Measurements from ENCODE around the gene CERS2. TPM values are rescaled to one million over a fixed set of nuclear protein-coding genes. Genes with fewer than 3 reads are reported as not detected.

CERS2 gene
- total RNA-seq, 1 donor from 2014 or later, result 261 TPM

GRCh38 chr1:150927624-150928023 lies 47.0 kb downstream of the CERS2 start:
- peaks cover 2% of the 10 kb centered on the region for H3K9me3 Mint-ChIP-seq (ENCODE audit: unreplicated experiment)
- H3K4me3 Mint-ChIP-seq (ENCODE audit: unreplicated experiment), result peak overlapping the region; percentile 96
- no peak for DNase-seq (ENCODE audit: extremely low spot score, unreplicated experiment)
- H3K27me3 Mint-ChIP-seq (ENCODE audit: unreplicated experiment), result no peaks in the 10 kb centered on the region
- peaks cover 31% of the 10 kb centered on the region for H3K36me3 Mint-ChIP-seq (ENCODE audit: unreplicated experiment)
- no peak overlapping the region for H3K27ac Mint-ChIP-seq (ENCODE audit: unreplicated experiment)
- peaks cover 19% of the 10 kb centered on the region for H3K4me1 Mint-ChIP-seq (ENCODE audit: unreplicated experiment)
- TF ChIP-seq, protein P1, sequence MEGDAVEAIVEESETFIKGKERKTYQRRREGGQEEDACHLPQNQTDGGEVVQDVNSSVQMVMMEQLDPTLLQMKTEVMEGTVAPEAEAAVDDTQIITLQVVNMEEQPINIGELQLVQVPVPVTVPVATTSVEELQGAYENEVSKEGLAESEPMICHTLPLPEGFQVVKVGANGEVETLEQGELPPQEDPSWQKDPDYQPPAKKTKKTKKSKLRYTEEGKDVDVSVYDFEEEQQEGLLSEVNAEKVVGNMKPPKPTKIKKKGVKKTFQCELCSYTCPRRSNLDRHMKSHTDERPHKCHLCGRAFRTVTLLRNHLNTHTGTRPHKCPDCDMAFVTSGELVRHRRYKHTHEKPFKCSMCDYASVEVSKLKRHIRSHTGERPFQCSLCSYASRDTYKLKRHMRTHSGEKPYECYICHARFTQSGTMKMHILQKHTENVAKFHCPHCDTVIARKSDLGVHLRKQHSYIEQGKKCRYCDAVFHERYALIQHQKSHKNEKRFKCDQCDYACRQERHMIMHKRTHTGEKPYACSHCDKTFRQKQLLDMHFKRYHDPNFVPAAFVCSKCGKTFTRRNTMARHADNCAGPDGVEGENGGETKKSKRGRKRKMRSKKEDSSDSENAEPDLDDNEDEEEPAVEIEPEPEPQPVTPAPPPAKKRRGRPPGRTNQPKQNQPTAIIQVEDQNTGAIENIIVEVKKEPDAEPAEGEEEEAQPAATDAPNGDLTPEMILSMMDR (IDR thresholded peaks at IDR 0.05), result no peak

DNA sequence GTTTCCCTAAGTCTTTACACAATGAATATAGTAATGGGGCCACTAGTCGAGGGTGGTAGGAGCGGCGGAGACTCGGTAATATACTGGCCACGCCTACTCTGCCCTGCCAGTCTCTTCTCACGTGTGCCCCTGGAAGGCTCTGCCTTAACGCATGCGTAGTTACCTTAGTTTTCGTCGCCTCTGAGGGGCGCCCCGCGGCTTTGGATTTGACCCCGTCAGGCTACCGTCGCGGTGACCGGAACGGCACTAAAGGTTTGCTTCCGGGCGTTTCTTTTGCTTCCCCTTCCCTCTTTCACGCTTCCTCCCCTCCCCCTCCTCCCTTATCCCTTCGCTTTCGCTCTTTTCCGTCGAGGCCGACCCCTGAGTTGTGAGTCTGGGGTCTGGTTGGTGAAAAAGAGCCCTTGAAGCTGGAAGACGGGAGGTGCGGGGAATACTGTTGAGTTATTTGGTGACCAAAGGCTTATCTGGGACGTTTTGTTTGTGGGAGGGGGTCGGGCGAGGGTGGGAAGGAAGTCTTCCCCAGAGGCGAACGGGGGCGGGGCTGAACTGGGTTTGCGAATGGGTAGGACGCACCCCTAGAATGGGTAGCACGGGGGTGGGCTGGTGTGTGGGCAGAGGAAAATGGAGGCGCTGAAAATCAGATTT lies 48.4 kb downstream of the CERS2 start, which contains the start of gene SETDB1:
Gene SETDB1, plus strand, starts transcription at position 267 of the 645 bp plus-strand sequence. CDS start 1,352 bp downstream, outside the sequence.
- peaks cover 21% of the 10 kb centered on the region for H3K36me3 Mint-ChIP-seq (ENCODE audit: unreplicated experiment)

GRCh38 chr1:150925080-150925479 lies 49.6 kb downstream of the CERS2 start:
- peaks cover 14% of the 10 kb centered on the region for H3K36me3 Mint-ChIP-seq (ENCODE audit: unreplicated experiment)
- H3K9me3 Mint-ChIP-seq (ENCODE audit: unreplicated experiment), result no peaks in the 10 kb centered on the region
- no peak for DNase-seq (ENCODE audit: extremely low spot score, unreplicated experiment)
- H3K27me3 Mint-ChIP-seq (ENCODE audit: unreplicated experiment), result no peaks in the 10 kb centered on the region
- H3K4me1 Mint-ChIP-seq (ENCODE audit: unreplicated experiment), result peaks cover 21% of the 10 kb centered on the region
- TF ChIP-seq, protein P1 (IDR thresholded peaks at IDR 0.05), result no peak
- no peak overlapping the region for H3K27ac Mint-ChIP-seq (ENCODE audit: unreplicated experiment)
- H3K4me3 Mint-ChIP-seq (ENCODE audit: unreplicated experiment), result no peak overlapping the region

More for the DNA sequence above, 48.4 kb downstream of the CERS2 start, which contains the start of gene SETDB1:
- peak; percentile 98 for DNase-seq (ENCODE audit: extremely low spot score, unreplicated experiment)
- TF ChIP-seq, protein P1 (IDR thresholded peaks at IDR 0.05), result no peak
- H3K9me3 Mint-ChIP-seq (ENCODE audit: unreplicated experiment), result no peaks in the 10 kb centered on the region
- H3K27ac Mint-ChIP-seq (ENCODE audit: unreplicated experiment), result peak within 1 kb of the TSS; percentile 96
- peaks cover 21% of the 10 kb centered on the region for H3K4me1 Mint-ChIP-seq (ENCODE audit: unreplicated experiment)
- H3K27me3 Mint-ChIP-seq (ENCODE audit: unreplicated experiment), result no peaks in the 10 kb centered on the region
- peak within 1 kb of the TSS; percentile 96 for H3K4me3 Mint-ChIP-seq (ENCODE audit: unreplicated experiment)

DNA sequence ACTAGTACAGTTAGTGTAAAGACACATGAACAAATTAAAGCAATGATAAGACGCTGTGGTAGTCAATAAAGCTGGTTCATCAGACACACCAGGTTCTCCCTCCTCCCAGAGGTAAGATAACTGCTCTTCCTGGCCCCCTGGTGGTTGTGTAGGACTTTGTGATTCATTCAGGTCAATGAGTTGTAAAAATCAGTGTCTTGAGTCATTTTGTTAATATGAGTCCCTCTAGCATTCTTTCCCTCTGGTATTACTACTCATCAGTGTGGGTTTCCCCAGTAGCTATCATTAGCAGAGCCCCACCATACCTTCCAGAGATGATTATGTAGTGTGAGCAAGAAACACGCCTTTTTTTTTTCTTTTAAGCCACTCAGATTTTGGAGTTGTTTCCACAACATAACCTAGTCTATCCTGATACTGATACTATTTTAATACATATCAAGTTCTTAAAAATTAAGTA lies 52.1 kb downstream of the CERS2 start:
- Mint-ChIP-seq H3K36me3 (ENCODE audit: unreplicated experiment) (peaks cover under 1% of the 10 kb centered on the region), H3K4me1 (ENCODE audit: unreplicated experiment) (peaks cover 19% of the 10 kb centered on the region), H3K27ac (ENCODE audit: unreplicated experiment) (no peak overlapping the region), H3K9me3 (ENCODE audit: unreplicated experiment) (no peaks in the 10 kb centered on the region), H3K4me3 (ENCODE audit: unreplicated experiment) (no peak overlapping the region), H3K27me3 (ENCODE audit: unreplicated experiment) (no peaks in the 10 kb centered on the region)
- TF ChIP-seq, protein P1 (IDR thresholded peaks at IDR 0.05), result peak; percentile 73
- no peak for DNase-seq (ENCODE audit: extremely low spot score, unreplicated experiment)

DNA sequence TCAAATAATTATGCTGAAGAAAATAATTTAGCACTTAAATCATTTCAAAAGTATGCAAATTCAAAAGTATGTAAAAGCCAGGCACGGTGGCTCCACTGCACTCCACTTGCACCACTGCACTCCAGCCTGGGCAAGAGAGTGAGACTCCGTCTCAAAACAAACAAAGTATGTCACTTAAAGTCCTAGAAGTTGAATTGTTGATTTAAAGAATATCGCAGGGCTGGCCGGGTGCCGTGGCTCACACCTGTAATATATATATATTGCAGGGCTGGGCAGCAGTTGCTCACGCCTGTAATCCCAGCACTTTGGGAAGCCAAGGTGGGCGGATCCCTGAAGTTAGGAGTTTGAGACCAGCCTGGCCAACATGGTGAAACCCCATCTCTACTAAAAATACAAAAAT lies 57.2 kb downstream of the CERS2 start:
- no peaks in the 10 kb centered on the region for H3K4me1 Mint-ChIP-seq (ENCODE audit: unreplicated experiment)
- H3K27ac Mint-ChIP-seq (ENCODE audit: unreplicated experiment), result no peak overlapping the region
- DNase-seq (ENCODE audit: extremely low spot score, unreplicated experiment), result no peak
- no peaks in the 10 kb centered on the region for H3K27me3 Mint-ChIP-seq (ENCODE audit: unreplicated experiment)
- H3K9me3 Mint-ChIP-seq (ENCODE audit: unreplicated experiment), result no peaks in the 10 kb centered on the region
- TF ChIP-seq, protein P1 (IDR thresholded peaks at IDR 0.05), result no peak
- H3K4me3 Mint-ChIP-seq (ENCODE audit: unreplicated experiment), result no peak overlapping the region
- H3K36me3 Mint-ChIP-seq (ENCODE audit: unreplicated experiment), result no peaks in the 10 kb centered on the region

Other genes starting within 250 kb of the CERS2 start
- 4.4 and 6.9 TPM in 2 replicates for gene CTSS, start 209.1 kb downstream of the CERS2 start, total RNA-seq
- 51.6 and 53.6 TPM in 2 replicates for gene CTSK, start 166.6 kb downstream of the CERS2 start, total RNA-seq
- gene ARNT, start 98.2 kb downstream of the CERS2 start, total RNA-seq, result 42.9 and 44.2 TPM in 2 replicates
- not detected in 2 replicates for gene CTXND2, start 87.7 kb downstream of the CERS2 start, total RNA-seq
- gene SETDB1, start 48.5 kb downstream of the CERS2 start, total RNA-seq, result 53.5 and 59.8 TPM in 2 replicates
- not detected in 2 replicates for gene ANXA9, start 7.5 kb upstream of the CERS2 start, total RNA-seq
- 22.2 and 24.3 TPM in 2 replicates for gene MINDY1, start 32.1 kb upstream of the CERS2 start, total RNA-seq
- gene PRUNE1, start 33.6 kb upstream of the CERS2 start, total RNA-seq, result 18.2 and 20.5 TPM in 2 replicates
- 0.55 and 0.81 TPM in 2 replicates for gene BNIPL, start 61.8 kb upstream of the CERS2 start, total RNA-seq
- gene C1orf56, start 72.9 kb upstream of the CERS2 start, total RNA-seq, result 4.7 and 5.2 TPM in 2 replicates
- gene CDC42SE1, start 84.8 kb upstream of the CERS2 start, total RNA-seq, result 67.1 and 69.9 TPM in 2 replicates
- gene MLLT11, start 85.6 kb upstream of the CERS2 start, total RNA-seq, result 21.0 and 22.1 TPM in 2 replicates
- gene GABPB2, start 95.9 kb upstream of the CERS2 start, total RNA-seq, result 11.1 and 12.4 TPM in 2 replicates
- gene SEMA6C, start 171.8 kb upstream of the CERS2 start, total RNA-seq, result 24.7 and 28.2 TPM in 2 replicates
- not detected in 2 replicates for gene TNFAIP8L2, start 181.8 kb upstream of the CERS2 start, total RNA-seq
- gene LYSMD1, start 191.1 kb upstream of the CERS2 start, total RNA-seq, result 12.6 and 13.3 TPM in 2 replicates
- 45.0 and 49.8 TPM in 2 replicates for gene SCNM1, start 191.3 kb upstream of the CERS2 start, total RNA-seq
- gene TMOD4, start 201.1 kb upstream of the CERS2 start, total RNA-seq, result 2.8 TPM in 1 of 2 replicates, not detected in the other
- gene VPS72, start 215.4 kb upstream of the CERS2 start, total RNA-seq, result 77.5 and 91.6 TPM in 2 replicates
- 84.4 and 89.5 TPM in 2 replicates for gene PIP5K1A, start 223.7 kb upstream of the CERS2 start, total RNA-seq

Measured in osteocyte (in vitro differentiated cells).